HepG2 (cell line): ENCODE data around the gene PEMT. TPM values are rescaled to one million over a fixed set of nuclear protein-coding genes. Genes with fewer than 3 reads are reported as not detected.

ENCODE experiments used
- ELF3 ChIP-seq: IDR thresholded peaks from 2 replicates; pipeline ENCODE4 v1.6.1; 2016; ENCODE audit warnings: missing genetic modification reagents, missing compliant biosample characterization
- ERF ChIP-seq: IDR thresholded peaks from 2 replicates; pipeline ENCODE4 v1.6.1; 2018; ENCODE audit warnings: missing biosample characterization, missing genetic modification reagents
- ESRRA ChIP-seq: sonication (generic); formaldehyde crosslinking; IDR thresholded peaks from 2 replicates; pipeline ENCODE4 v1.5.1; 2020; ENCODE audit warnings: mild to moderate bottlenecking, low read depth, missing genetic modification reagents
- ETV5 ChIP-seq: IDR thresholded peaks from 2 replicates; pipeline ENCODE4 v1.6.1; 2018; ENCODE audit warnings: missing biosample characterization, missing genetic modification reagents, inconsistent platforms, borderline replicate concordance
- HMGXB3 ChIP-seq: sonication (generic); formaldehyde crosslinking; IDR thresholded peaks from 2 replicates; pipeline ENCODE4 v1.4.0; 2020; ENCODE audit warnings: missing genetic modification reagents, borderline replicate concordance
- NR2F6 ChIP-seq, 2 experiments: IDR thresholded peaks; 2 replicates each; pipeline ENCODE4 v1.6.1; 2016; ENCODE audit warnings: antibody characterized with exemption in 1 of 2, mild to moderate bottlenecking in 1 of 2
- PHF21A ChIP-seq: sonication (generic); formaldehyde crosslinking; IDR thresholded peaks from 2 replicates; pipeline ENCODE4 v1.5.0; 2020; ENCODE audit warnings: mild to moderate bottlenecking, missing genetic modification reagents
- PRDM10 ChIP-seq: sonication (generic); formaldehyde crosslinking; IDR thresholded peaks from 2 replicates; pipeline ENCODE4 v1.4.0; 2020; ENCODE audit warnings: low read depth, missing genetic modification reagents
- SAFB2 ChIP-seq: sonication (generic); formaldehyde crosslinking; IDR thresholded peaks from 2 replicates; pipeline ENCODE4 v1.5.1; 2020; ENCODE audit warnings: missing genetic modification reagents, low read depth, mild to moderate bottlenecking, borderline replicate concordance
- SATB2 ChIP-seq: sonication (generic); formaldehyde crosslinking; IDR thresholded peaks from 2 replicates; pipeline ENCODE4 v1.5.0; 2020; ENCODE audit warnings: missing genetic modification reagents
- SPEN ChIP-seq: sonication (generic); formaldehyde crosslinking; IDR thresholded peaks from 2 replicates; pipeline ENCODE4 v1.5.1; 2020; ENCODE audit warnings: low read depth, mild to moderate bottlenecking, missing genetic modification reagents
- TCF12 ChIP-seq, 2 experiments: fragments of 450-650 bp in 1 of 2; sonication (generic) in 1 of 2; formaldehyde crosslinking in 1 of 2; IDR thresholded peaks; 2 replicates each; pipeline versions ENCODE4 v1.6.1 to v1.8.0; 2017 to 2022; ENCODE audit warnings: antibody characterized with exemption in 1 of 2, mild to moderate bottlenecking in 1 of 2, missing genetic modification reagents in 1 of 2, moderate library complexity in 1 of 2
- ZBTB7A ChIP-seq: sonication (generic); formaldehyde crosslinking; IDR thresholded peaks from 2 replicates; pipeline ENCODE4 v1.8.0; 2022; ENCODE audit warnings: mild to moderate bottlenecking, missing genetic modification reagents
- ZMYM4 ChIP-seq: sonication (generic); formaldehyde crosslinking; IDR thresholded peaks from 2 replicates; pipeline ENCODE4 v1.8.1; 2023; ENCODE audit warnings: mild to moderate bottlenecking, missing genetic modification reagents
- ZNF280B ChIP-seq: sonication (generic); formaldehyde crosslinking; IDR thresholded peaks from 2 replicates; pipeline ENCODE4 v1.5.0; 2020; ENCODE audit warnings: missing genetic modification reagents, mild to moderate bottlenecking, borderline replicate concordance
- ZNF292 ChIP-seq: sonication (generic); formaldehyde crosslinking; IDR thresholded peaks from 2 replicates; pipeline ENCODE4 v1.8.1; 2022; ENCODE audit warnings: mild to moderate bottlenecking, low read depth, missing genetic modification reagents, borderline replicate concordance
- ZNF503 ChIP-seq: sonication (generic); formaldehyde crosslinking; IDR thresholded peaks from 2 replicates; pipeline ENCODE4 v1.4.0; 2020; ENCODE audit warnings: missing genetic modification reagents
- polyA plus RNA-seq, 8 experiments: library from polyadenylated mRNA; depleted of rRNA in 3 of 8; stranded (reverse) in 7 of 8; unstranded in 1 of 8; fragments of >200 nt; fragmentation: Illumina TruSeq in 4 of 8; extraction: Trizol in 4 of 8; gene quantifications; 2 replicates each; pipeline versions ENCODE4 v1.2.1 to v1.2.3, GENCODE V29; 2011 to 2016; ENCODE audit warnings: low read depth in 4 of 8, missing spikeins in 1 of 8, mixed read lengths in 1 of 8; ENCODE audit not compliant: insufficient read depth in 1 of 8
- total RNA-seq, 5 experiments: library from RNA; depleted of rRNA; stranded (reverse); fragments of >200 nt; fragmentation: Illumina TruSeq; extraction: Trizol; gene quantifications; 2 replicates each; pipeline ENCODE4 v1.2.3, GENCODE V29; 2016; ENCODE audit warnings: low read depth in 1 of 5

PEMT gene
- total and polyA plus RNA-seq, 2 of the 13 experiments (the other 11 are each of a cell fraction or from before 2014, with no cell fraction given) = 31.7 to 43.6 TPM

- TF ChIP-seq SATB2 (CRISPR knock-in tag) (no peak), TCF12 (IDR thresholded peaks at IDR 0.05) (no peak), TCF12 (CRISPR knock-in tag; IDR thresholded peaks at IDR 0.05) (0 out of 2 replicates have a peak, but pooled peaks have one; percentile 71), SAFB2 (CRISPR knock-in tag) (no peak), ZBTB7A (peak; percentile 58; the same call in 1 of the 2 replicates), ZNF280B (CRISPR knock-in tag) (no peak), ELF3 (peak; percentile 42; the same call in 1 of the 2 replicates), SPEN (CRISPR knock-in tag) (peak; percentile 52; the same call in 1 of the 2 replicates), PRDM10 (peak; percentile 17; the same call in 1 of the 2 replicates), ESRRA (CRISPR knock-in tag) (peak; percentile 97), HMGXB3 (CRISPR knock-in tag) (0 out of 2 replicates have a peak, but pooled peaks have one; percentile 23), ZNF292 (peak; percentile 94; the same call in 1 of the 2 replicates), ZMYM4 (CRISPR knock-in tag) (no peak), PHF21A (CRISPR knock-in tag) (peak; percentile 63), ZNF503 (CRISPR knock-in tag) (peak; percentile 69; the same call in 1 of the 2 replicates), ERF (CRISPR knock-in tag) (peak; percentile 69; the same call in 1 of the 2 replicates), ETV5 (CRISPR knock-in tag) (peak; percentile 78; the same call in 1 of the 2 replicates), NR2F6 (IDR thresholded peaks at IDR 0.05) (peak; percentile 78), NR2F6 (CRISPR knock-in tag; IDR thresholded peaks at IDR 0.05) (peak; percentile 89)
These were observed 44.2 kb downstream of the PEMT start (continued) for GRCh38 chr17:17547210-17547764.
